Measurements from ENCODE around the gene CDO1.

GRCh38 chr5:115785381-115786065 is 30.9 kb downstream of the CDO1 start:
- TF ChIP-seq REST (IDR thresholded peaks at IDR 0.05; ENCODE audit: insufficient replicate concordance, low read depth) (no peak), CTCF (IDR thresholded peaks at IDR 0.05; ENCODE audit: insufficient read depth, low read length) (no peak), SPI1 (IDR thresholded peaks at IDR 0.05; ENCODE audit: borderline replicate concordance, low read depth) (no peak)

Measured in HL-60 (cell line).